ENCODE measurements around the gene ZNF558.
A peak's percentile ranks its signal among the peaks of the same experiment; 100 is the strongest.

Gene ZNF558

GRCh38 chr19:8835446-8835845, 3.3 kb upstream of the ZNF558 start:
- Histone ChIP-seq H3K9me3 (ENCODE audit: insufficient read depth, low read depth, low read length) (peaks cover 45% of the 10 kb centered on the region), H3K4me3 (ENCODE audit: low read length) (no peak overlapping the region), H3K27ac (ENCODE audit: low read length) (no peak overlapping the region), H3K9ac (ENCODE audit: low read depth, low read length) (no peak overlapping the region), H3K36me3 (ENCODE audit: insufficient read depth, low read depth, low read length) (no peaks in the 10 kb centered on the region), H3K4me1 (ENCODE audit: insufficient read depth, low read length) (no peaks in the 10 kb centered on the region), H3K27me3 (ENCODE audit: insufficient read depth, low read length) (no peaks in the 10 kb centered on the region)

- H3K36me3 ChIP-seq (ENCODE audit: insufficient read depth, low read depth, low read length): peaks cover 6% of the 10 kb centered on the region
- peak overlapping the region; percentile 85 for H3K4me3 ChIP-seq (ENCODE audit: low read length)
- no peak overlapping the region for H3K27ac ChIP-seq (ENCODE audit: low read length)
- no peaks in the 10 kb centered on the region for H3K4me1 ChIP-seq (ENCODE audit: insufficient read depth, low read length)
- H3K9ac ChIP-seq (ENCODE audit: low read depth, low read length): peak overlapping the region; percentile 74
- H3K9me3 ChIP-seq (ENCODE audit: insufficient read depth, low read depth, low read length): peaks cover 30% of the 10 kb centered on the region; the same call in 1 of the 2 replicates
- no peaks in the 10 kb centered on the region for H3K27me3 ChIP-seq (ENCODE audit: insufficient read depth, low read length)
Measured at GRCh38 chr19:8831832-8832131, 322 bp downstream of the ZNF558 start.

- no peaks in the 10 kb centered on the region for H3K4me1 ChIP-seq (ENCODE audit: insufficient read depth, low read length)
- no peak overlapping the region for H3K27ac ChIP-seq (ENCODE audit: low read length)
- H3K9me3 ChIP-seq (ENCODE audit: insufficient read depth, low read depth, low read length): peaks cover 30% of the 10 kb centered on the region; the same call in 1 of the 2 replicates
- peaks cover 10% of the 10 kb centered on the region for H3K36me3 ChIP-seq (ENCODE audit: insufficient read depth, low read depth, low read length)
- H3K27me3 ChIP-seq (ENCODE audit: insufficient read depth, low read length): no peaks in the 10 kb centered on the region
- peak overlapping the region; percentile 85 for H3K4me3 ChIP-seq (ENCODE audit: low read length)
- peak overlapping the region; percentile 74; the same call in 1 of the 2 replicates for H3K9ac ChIP-seq (ENCODE audit: low read depth, low read length)
Measured at GRCh38 chr19:8831373-8831772, 731 bp downstream of the ZNF558 start.

- Histone ChIP-seq H3K4me3 (ENCODE audit: low read length) (no peak overlapping the region), H3K36me3 (ENCODE audit: insufficient read depth, low read depth, low read length) (peaks cover 30% of the 10 kb centered on the region), H3K27ac (ENCODE audit: low read length) (no peak overlapping the region), H3K27me3 (ENCODE audit: insufficient read depth, low read length) (no peaks in the 10 kb centered on the region), H3K4me1 (ENCODE audit: insufficient read depth, low read length) (no peaks in the 10 kb centered on the region), H3K9ac (ENCODE audit: low read depth, low read length) (no peak overlapping the region), H3K9me3 (ENCODE audit: insufficient read depth, low read depth, low read length) (peaks cover 30% of the 10 kb centered on the region; the same call in 1 of the 2 replicates)
Measured at GRCh38 chr19:8827277-8827676, 4.8 kb downstream of the ZNF558 start.

- H3K4me3 ChIP-seq (ENCODE audit: low read length): no peak overlapping the region
- H3K9me3 ChIP-seq (ENCODE audit: insufficient read depth, low read depth, low read length): peaks cover 30% of the 10 kb centered on the region; the same call in 1 of the 2 replicates
- H3K36me3 ChIP-seq (ENCODE audit: insufficient read depth, low read depth, low read length): peaks cover 39% of the 10 kb centered on the region
- H3K27ac ChIP-seq (ENCODE audit: low read length): no peak overlapping the region
- no peak overlapping the region for H3K9ac ChIP-seq (ENCODE audit: low read depth, low read length)
- no peaks in the 10 kb centered on the region for H3K4me1 ChIP-seq (ENCODE audit: insufficient read depth, low read length)
- H3K27me3 ChIP-seq (ENCODE audit: insufficient read depth, low read length): no peaks in the 10 kb centered on the region
Measured at GRCh38 chr19:8826371-8826770, 5.7 kb downstream of the ZNF558 start.

- Histone ChIP-seq H3K9me3 (ENCODE audit: insufficient read depth, low read depth, low read length) (peaks cover 51% of the 10 kb centered on the region), H3K36me3 (ENCODE audit: insufficient read depth, low read depth, low read length) (peaks cover 73% of the 10 kb centered on the region), H3K4me3 (ENCODE audit: low read length) (no peak overlapping the region), H3K27ac (ENCODE audit: low read length) (no peak overlapping the region), H3K4me1 (ENCODE audit: insufficient read depth, low read length) (no peaks in the 10 kb centered on the region), H3K27me3 (ENCODE audit: insufficient read depth, low read length) (no peaks in the 10 kb centered on the region), H3K9ac (ENCODE audit: low read depth, low read length) (no peak overlapping the region)
Measured at GRCh38 chr19:8821748-8822241, 10.3 kb downstream of the ZNF558 start.

GRCh38 chr19:8820234-8820633, 11.9 kb downstream of the ZNF558 start:
- Histone ChIP-seq H3K27ac (ENCODE audit: low read length) (no peak overlapping the region), H3K36me3 (ENCODE audit: insufficient read depth, low read depth, low read length) (peaks cover 79% of the 10 kb centered on the region), H3K4me3 (ENCODE audit: low read length) (no peak overlapping the region), H3K27me3 (ENCODE audit: insufficient read depth, low read length) (no peaks in the 10 kb centered on the region), H3K4me1 (ENCODE audit: insufficient read depth, low read length) (no peaks in the 10 kb centered on the region), H3K9ac (ENCODE audit: low read depth, low read length) (no peak overlapping the region), H3K9me3 (ENCODE audit: insufficient read depth, low read depth, low read length) (peaks cover 54% of the 10 kb centered on the region)

DNA sequence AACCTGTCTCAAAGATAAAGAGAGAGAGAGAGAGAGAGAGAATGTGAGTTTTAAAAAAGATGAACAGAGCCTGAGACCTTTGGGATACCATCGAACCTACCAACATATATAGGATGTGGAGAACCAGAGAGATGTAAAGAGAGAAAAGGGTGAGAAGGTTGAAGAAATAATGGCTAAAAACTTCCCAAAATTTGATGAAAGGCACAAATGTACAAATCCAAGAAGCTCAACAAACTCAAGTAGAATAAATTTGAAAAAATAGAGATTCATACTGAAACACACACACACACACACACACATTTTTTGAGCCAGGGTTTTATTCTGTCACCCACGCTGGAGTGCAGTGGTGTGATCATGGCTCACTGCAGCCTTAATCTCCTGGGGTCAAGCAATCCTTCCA, 16.3 kb downstream of the ZNF558 start:
- H3K9ac ChIP-seq (ENCODE audit: low read depth, low read length): no peak overlapping the region
- H3K27me3 ChIP-seq (ENCODE audit: insufficient read depth, low read length): no peaks in the 10 kb centered on the region
- no peak overlapping the region for H3K4me3 ChIP-seq (ENCODE audit: low read length)
- H3K9me3 ChIP-seq (ENCODE audit: insufficient read depth, low read depth, low read length): peaks cover 91% of the 10 kb centered on the region
- H3K36me3 ChIP-seq (ENCODE audit: insufficient read depth, low read depth, low read length): peaks cover 81% of the 10 kb centered on the region
- no peaks in the 10 kb centered on the region for H3K4me1 ChIP-seq (ENCODE audit: insufficient read depth, low read length)
- no peak overlapping the region for H3K27ac ChIP-seq (ENCODE audit: low read length)

- H3K9me3 ChIP-seq (ENCODE audit: insufficient read depth, low read depth, low read length): peaks cover 96% of the 10 kb centered on the region
- no peak overlapping the region for H3K27ac ChIP-seq (ENCODE audit: low read length)
- H3K36me3 ChIP-seq (ENCODE audit: insufficient read depth, low read depth, low read length): peaks cover 76% of the 10 kb centered on the region
- H3K27me3 ChIP-seq (ENCODE audit: insufficient read depth, low read length): no peaks in the 10 kb centered on the region
- H3K4me3 ChIP-seq (ENCODE audit: low read length): 0 out of 2 replicates have a peak overlapping the region, but pooled peaks have one; percentile 15
- no peaks in the 10 kb centered on the region for H3K4me1 ChIP-seq (ENCODE audit: insufficient read depth, low read length)
- no peak overlapping the region for H3K9ac ChIP-seq (ENCODE audit: low read depth, low read length)
Measured at GRCh38 chr19:8814176-8814575, 17.9 kb downstream of the ZNF558 start.

DNA sequence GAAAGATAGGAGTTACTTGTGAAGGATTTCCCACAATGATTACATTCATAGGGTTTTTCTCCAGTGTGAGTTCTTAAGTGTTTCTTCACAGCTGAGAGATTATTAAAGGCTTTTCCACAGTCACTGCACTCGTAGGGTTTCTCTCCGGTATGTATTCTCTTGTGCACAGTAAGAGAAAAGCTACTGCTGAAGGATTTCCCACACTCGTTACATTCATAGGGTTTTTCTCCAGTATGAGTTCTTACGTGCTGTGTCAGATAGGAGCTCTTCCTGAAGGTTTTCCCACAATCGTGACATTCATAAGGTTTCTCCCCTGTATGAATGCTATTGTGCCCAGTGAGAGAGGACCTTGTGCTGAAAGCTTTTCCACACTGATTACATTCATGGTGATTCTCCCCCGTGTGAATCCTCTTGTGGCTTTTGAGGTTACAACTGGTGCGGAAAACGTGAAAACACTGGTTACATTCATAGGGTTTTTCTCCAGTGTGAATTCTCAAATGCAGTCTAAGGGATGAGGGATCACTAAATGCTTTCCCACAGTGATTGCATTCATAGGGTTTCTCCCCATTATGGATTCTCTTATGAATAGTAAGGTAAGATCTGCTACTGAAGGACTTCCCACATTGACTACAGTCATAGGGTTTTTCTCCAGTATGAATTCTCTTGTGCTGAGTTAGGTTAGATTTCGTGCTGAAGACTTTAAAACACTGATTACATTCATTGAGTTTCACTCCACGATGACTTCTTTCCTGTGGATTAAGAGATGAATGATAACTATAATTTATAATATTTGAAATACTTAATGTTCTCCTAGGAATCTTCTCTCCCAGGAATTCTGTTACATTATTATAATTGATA, 20.6 kb downstream of the ZNF558 start:
- Histone ChIP-seq H3K9me3 (ENCODE audit: insufficient read depth, low read depth, low read length) (peaks cover 96% of the 10 kb centered on the region), H3K9ac (ENCODE audit: low read depth, low read length) (no peak overlapping the region), H3K36me3 (ENCODE audit: insufficient read depth, low read depth, low read length) (peaks cover 68% of the 10 kb centered on the region), H3K4me3 (ENCODE audit: low read length) (0 out of 2 replicates have a peak overlapping the region, but pooled peaks have one; percentile 16), H3K4me1 (ENCODE audit: insufficient read depth, low read length) (no peaks in the 10 kb centered on the region), H3K27ac (ENCODE audit: low read length) (no peak overlapping the region), H3K27me3 (ENCODE audit: insufficient read depth, low read length) (no peaks in the 10 kb centered on the region)

DNA sequence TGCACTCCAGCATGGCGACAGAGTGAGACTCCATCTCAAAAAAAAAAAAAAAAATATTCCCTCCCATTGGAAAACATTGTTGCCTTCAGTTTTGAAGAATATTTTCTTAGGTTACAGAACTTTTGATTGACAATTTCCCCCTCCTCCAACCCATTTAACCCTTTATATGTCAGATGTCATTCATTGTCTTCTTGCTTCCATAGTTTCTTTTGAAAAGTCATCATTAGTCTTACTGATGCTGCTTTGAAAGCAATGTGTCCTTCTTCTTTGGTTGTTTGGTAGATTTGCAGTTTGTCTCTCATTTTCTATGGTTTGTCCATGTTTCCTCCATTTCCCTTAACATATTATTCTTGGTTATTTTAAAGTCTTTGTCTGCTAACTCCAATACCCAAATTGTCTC, 25.4 kb downstream of the ZNF558 start:
- Histone ChIP-seq H3K27ac (ENCODE audit: low read length) (no peak overlapping the region), H3K4me3 (ENCODE audit: low read length) (no peak overlapping the region), H3K27me3 (ENCODE audit: insufficient read depth, low read length) (no peaks in the 10 kb centered on the region), H3K9me3 (ENCODE audit: insufficient read depth, low read depth, low read length) (peaks cover 92% of the 10 kb centered on the region), H3K4me1 (ENCODE audit: insufficient read depth, low read length) (no peaks in the 10 kb centered on the region), H3K9ac (ENCODE audit: low read depth, low read length) (no peak overlapping the region), H3K36me3 (ENCODE audit: insufficient read depth, low read depth, low read length) (peaks cover 43% of the 10 kb centered on the region)

- no peaks in the 10 kb centered on the region for H3K36me3 ChIP-seq (ENCODE audit: insufficient read depth, low read depth, low read length)
- H3K9me3 ChIP-seq (ENCODE audit: insufficient read depth, low read depth, low read length): peaks cover 28% of the 10 kb centered on the region
- no peaks in the 10 kb centered on the region for H3K4me1 ChIP-seq (ENCODE audit: insufficient read depth, low read length)
- H3K27me3 ChIP-seq (ENCODE audit: insufficient read depth, low read length): no peaks in the 10 kb centered on the region
- no peak overlapping the region for H3K9ac ChIP-seq (ENCODE audit: low read depth, low read length)
- H3K4me3 ChIP-seq (ENCODE audit: low read length): no peak overlapping the region
- H3K27ac ChIP-seq (ENCODE audit: low read length): no peak overlapping the region
Measured at GRCh38 chr19:8794823-8795222, 37.3 kb downstream of the ZNF558 start.

Measured in iPS-20b (cell line).